Karpas-422 (cell line): Measurements from ENCODE around the gene ADIPOR1. TPM values are rescaled to one million over a fixed set of nuclear protein-coding genes. Genes with fewer than 3 reads are reported as not detected.
"Not testable (repeated sequence)": the region's sequence is repeated elsewhere in the genome, so short reads cannot be mapped to it uniquely, and the experiment has no call there.

ENCODE experiments used
- DNase-seq: peaks from one replicate; pipeline ENCODE4 v3.0.0-alpha.2; 2015
- H2AFZ ChIP-seq: fragments of 200-600 bp; sonication (generic); 2 replicates; pipeline ENCODE4 v1.6.1; 2014; ENCODE audit warnings: antibody characterized with exemption, low read length, mixed read lengths
- H3K27ac ChIP-seq: fragments of 200-600 bp; sonication (generic); 2 replicates; pipeline ENCODE4 v1.5.1; 2014; ENCODE audit warnings: mild to moderate bottlenecking, low read length, moderate library complexity
- H3K27me3 ChIP-seq: fragments of 200-600 bp; sonication (generic); 2 replicates; pipeline ENCODE4 v1.6.1; 2014; ENCODE audit warnings: low read length, mixed read lengths
- H3K36me3 ChIP-seq: fragments of 200-600 bp; sonication (generic); 2 replicates; pipeline ENCODE4 v1.6.1; 2014; ENCODE audit warnings: low read length, mixed read lengths; ENCODE audit not compliant: insufficient read depth
- H3K4me1 ChIP-seq: fragments of 200-600 bp; sonication (generic); 2 replicates; pipeline ENCODE4 v1.6.1; 2014; ENCODE audit warnings: mild to moderate bottlenecking, low read length, mixed read lengths
- H3K4me2 ChIP-seq: fragments of 200-600 bp; sonication (generic); 2 replicates; pipeline ENCODE4 v1.6.1; 2014; ENCODE audit warnings: low read length, low read depth, mild to moderate bottlenecking; ENCODE audit not compliant: poor library complexity, severe bottlenecking
- H3K4me3 ChIP-seq: fragments of 200-600 bp; sonication (generic); 2 replicates; pipeline ENCODE4 v1.5.1; 2014; ENCODE audit warnings: mild to moderate bottlenecking, antibody characterized with exemption, low read length, mixed read lengths
- H3K79me2 ChIP-seq: fragments of 200-600 bp; sonication (generic); 2 replicates; pipeline ENCODE4 v1.6.1; 2014; ENCODE audit warnings: mild to moderate bottlenecking, low read length, mixed read lengths
- H3K9ac ChIP-seq: fragments of 200-600 bp; sonication (generic); 2 replicates; pipeline ENCODE4 v1.6.0; 2014; ENCODE audit warnings: low read length
- H3K9me2 ChIP-seq: fragments of 200-600 bp; sonication (generic), shearing (Covaris generic); replicated peaks from 2 replicates; pipeline ENCODE4 v1.6.0; 2014; ENCODE audit warnings: mild to moderate bottlenecking, low read length, moderate library complexity; ENCODE audit not compliant: insufficient read depth
- H3K9me3 ChIP-seq: fragments of 300-700, 200-600 bp; sonication (generic); 2 replicates; pipeline ENCODE4 v1.6.1; 2014; ENCODE audit warnings: low read length, mixed read lengths
- H4K20me1 ChIP-seq: fragments of 200-600 bp; sonication (generic); 2 replicates; pipeline ENCODE4 v1.6.1; 2014; ENCODE audit warnings: mild to moderate bottlenecking, antibody characterized with exemption, low read length, low read depth; ENCODE audit not compliant: insufficient read depth
- total RNA-seq: library from RNA; depleted of rRNA; stranded (reverse); fragments of >200 nt; shearing (Covaris generic); gene quantifications from 2 replicates; pipeline ENCODE4 v1.2.3, GENCODE V29; 2014; ENCODE audit warnings: low replicate concordance

ADIPOR1 gene
- total RNA-seq, 1 experiment from 2014 or later, result 123 TPM

GRCh38 chr1:202941372-202941771 lies 16.7 kb downstream of the ADIPOR1 start:
- Histone ChIP-seq H3K9me3 (no peaks in the 10 kb centered on the region), H3K4me1 (no peaks in the 10 kb centered on the region), H2AFZ (no peak overlapping the region), H3K4me2 (no peak overlapping the region), H3K9me2 (no peaks in the 10 kb centered on the region), H3K27ac (no peak overlapping the region), H3K27me3 (no peaks in the 10 kb centered on the region), H3K4me3 (no peak overlapping the region), H4K20me1 (no peaks in the 10 kb centered on the region), H3K9ac (no peak overlapping the region), H3K36me3 (peaks cover 46% of the 10 kb centered on the region), H3K79me2 (no peaks in the 10 kb centered on the region)
- no peak for DNase-seq

GRCh38 chr1:202940561-202940960 lies 17.6 kb downstream of the ADIPOR1 start:
- H3K36me3 ChIP-seq, result peaks cover 43% of the 10 kb centered on the region
- no peak overlapping the region for H3K4me3 ChIP-seq

GRCh38 chr1:202938287-202938925 lies 19.7 kb downstream of the ADIPOR1 start:
- Histone ChIP-seq H3K9me2 (no peaks in the 10 kb centered on the region), H4K20me1 (no peaks in the 10 kb centered on the region), H3K27ac (no peak overlapping the region), H3K4me2 (no peak overlapping the region), H3K79me2 (no peaks in the 10 kb centered on the region), H3K9ac (no peak overlapping the region), H3K4me1 (no peaks in the 10 kb centered on the region), H3K27me3 (no peaks in the 10 kb centered on the region), H3K4me3 (no peak overlapping the region), H3K9me3 (no peaks in the 10 kb centered on the region), H3K36me3 (peaks cover 22% of the 10 kb centered on the region), H2AFZ (no peak overlapping the region)
- DNase-seq, result no peak

More at GRCh38 chr1:202940561-202940960, 17.6 kb downstream of the ADIPOR1 start:
- no peak overlapping the region for H2AFZ ChIP-seq
- H3K9me3 ChIP-seq, result no peaks in the 10 kb centered on the region
- no peaks in the 10 kb centered on the region for H3K27me3 ChIP-seq
- no peak overlapping the region for H3K4me2 ChIP-seq
- H3K9ac ChIP-seq, result no peak overlapping the region
- no peak for DNase-seq
- no peak overlapping the region for H3K27ac ChIP-seq
- H3K79me2 ChIP-seq, result no peaks in the 10 kb centered on the region
- no peaks in the 10 kb centered on the region for H3K9me2 ChIP-seq
- H4K20me1 ChIP-seq, result no peaks in the 10 kb centered on the region
- no peaks in the 10 kb centered on the region for H3K4me1 ChIP-seq

GRCh38 chr1:202936409-202936808 lies 21.7 kb downstream of the ADIPOR1 start:
- not testable (repeated sequence) for H3K4me1 ChIP-seq, H3K9me2 ChIP-seq, H3K27ac ChIP-seq, H3K9ac ChIP-seq, H2AFZ ChIP-seq, H3K79me2 ChIP-seq, DNase-seq, H4K20me1 ChIP-seq, H3K4me3 ChIP-seq, H3K9me3 ChIP-seq, H3K4me2 ChIP-seq, H3K27me3 ChIP-seq, H3K36me3 ChIP-seq

GRCh38 chr1:202935844-202936243 lies 22.3 kb downstream of the ADIPOR1 start:
- no peak overlapping the region for H2AFZ ChIP-seq
- no peaks in the 10 kb centered on the region for H3K27me3 ChIP-seq
- peaks cover 4% of the 10 kb centered on the region; the same call in 1 of the 2 replicates for H3K36me3 ChIP-seq
- H3K4me2 ChIP-seq, result no peak overlapping the region
- no peak overlapping the region for H3K4me3 ChIP-seq
- no peaks in the 10 kb centered on the region for H4K20me1 ChIP-seq
- no peaks in the 10 kb centered on the region for H3K9me3 ChIP-seq
- H3K9ac ChIP-seq, result no peak overlapping the region
- no peak for DNase-seq
- no peak overlapping the region for H3K27ac ChIP-seq
- no peaks in the 10 kb centered on the region for H3K4me1 ChIP-seq
- no peaks in the 10 kb centered on the region for H3K9me2 ChIP-seq
- H3K79me2 ChIP-seq, result no peaks in the 10 kb centered on the region

GRCh38 chr1:202934755-202935154 lies 23.4 kb downstream of the ADIPOR1 start:
- H2AFZ ChIP-seq, result no peak overlapping the region
- no peaks in the 10 kb centered on the region for H3K4me1 ChIP-seq
- H3K27ac ChIP-seq, result no peak overlapping the region
- no peaks in the 10 kb centered on the region for H3K27me3 ChIP-seq
- no peak overlapping the region for H3K4me2 ChIP-seq
- DNase-seq, result no peak
- H3K9me3 ChIP-seq, result no peaks in the 10 kb centered on the region
- no peak overlapping the region for H3K9ac ChIP-seq
- no peaks in the 10 kb centered on the region for H3K9me2 ChIP-seq
- no peaks in the 10 kb centered on the region for H3K79me2 ChIP-seq
- no peaks in the 10 kb centered on the region for H4K20me1 ChIP-seq
- no peaks in the 10 kb centered on the region for H3K36me3 ChIP-seq
- H3K4me3 ChIP-seq, result no peak overlapping the region

GRCh38 chr1:202932476-202932875 lies 25.6 kb downstream of the ADIPOR1 start:
- Histone ChIP-seq H3K9me3 (no peaks in the 10 kb centered on the region), H3K4me3 (no peak overlapping the region), H3K9ac (no peak overlapping the region), H4K20me1 (no peaks in the 10 kb centered on the region), H3K36me3 (no peaks in the 10 kb centered on the region), H3K27me3 (no peaks in the 10 kb centered on the region), H3K27ac (no peak overlapping the region), H3K79me2 (no peaks in the 10 kb centered on the region), H3K9me2 (no peaks in the 10 kb centered on the region), H3K4me2 (no peak overlapping the region), H3K4me1 (peaks cover 2% of the 10 kb centered on the region; the same call in 1 of the 2 replicates), H2AFZ (no peak overlapping the region)
- DNase-seq, result no peak

- H3K27ac ChIP-seq, result peak within 1 kb of the TSS; percentile 44
- DNase-seq, result peak; percentile 98
- peaks cover 11% of the 10 kb centered on the region for H3K36me3 ChIP-seq
- H4K20me1 ChIP-seq, result no peaks in the 10 kb centered on the region
- H3K27me3 ChIP-seq, result no peaks in the 10 kb centered on the region
- peak within 1 kb of the TSS; percentile 96 for H3K4me2 ChIP-seq
- no peaks in the 10 kb centered on the region for H3K9me2 ChIP-seq
- H3K79me2 ChIP-seq, result peaks cover 45% of the 10 kb centered on the region
- H3K9ac ChIP-seq, result peak within 1 kb of the TSS; percentile 77
- peak within 1 kb of the TSS; percentile 94 for H3K4me3 ChIP-seq
- peaks cover 28% of the 10 kb centered on the region for H3K4me1 ChIP-seq
- H3K9me3 ChIP-seq, result no peaks in the 10 kb centered on the region
- peak within 1 kb of the TSS; percentile 70; the same call in 1 of the 2 replicates for H2AFZ ChIP-seq
Observed at GRCh38 chr1:202926581-202927491, 31.3 kb downstream of the ADIPOR1 start, which contains the start of gene KLHL12. Gene KLHL12 (minus strand): TSS chr1:202927234. CDS start chr1:202925162, 2,072 bp downstream.
